ENCODE measurements around the gene KLF17.
"Not testable (repeated sequence)": the region's sequence is repeated elsewhere in the genome, so short reads cannot be mapped to it uniquely, and the experiment has no call there.

Gene KLF17

DNA sequence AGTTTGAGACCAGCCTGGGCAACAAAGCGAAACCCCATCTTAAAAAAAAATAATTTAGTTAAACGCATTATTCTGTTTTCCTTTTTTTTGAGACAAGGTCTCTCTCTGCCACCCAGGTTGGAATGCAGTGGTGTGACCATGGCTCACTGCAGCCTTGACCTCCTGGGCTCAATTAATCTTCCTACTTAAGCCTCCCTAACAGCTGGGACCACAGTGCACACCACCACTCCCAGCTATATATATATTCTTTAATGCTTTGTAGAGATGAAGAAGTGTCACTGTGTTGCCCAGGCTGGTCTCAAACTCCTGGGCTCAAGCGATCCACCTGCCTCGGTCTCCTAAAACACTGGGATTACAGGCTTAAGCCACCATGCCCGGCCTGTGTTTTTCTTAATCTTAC is 7.7 kb upstream of the KLF17 start:
- DNase-seq: no peak

DNA sequence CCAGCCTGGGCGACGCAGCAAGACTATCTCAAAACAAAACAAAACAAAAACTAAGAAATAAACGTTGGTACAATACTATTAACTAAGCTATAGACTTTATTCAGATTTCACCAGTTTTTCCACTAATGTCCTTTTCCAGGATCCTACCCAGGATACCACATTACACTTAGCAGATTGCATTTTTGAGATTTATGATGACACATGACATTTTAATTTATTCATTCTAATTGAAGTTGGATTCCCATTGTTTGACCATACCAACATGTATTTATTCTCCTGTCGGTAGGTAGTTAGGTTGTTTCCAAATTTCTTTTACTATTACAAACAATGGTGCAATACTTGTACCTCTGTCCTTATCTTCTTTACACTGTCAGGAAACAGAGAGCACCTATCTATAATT is 6.8 kb upstream of the KLF17 start:
- no peak for DNase-seq

GRCh38 chr1:44112486-44112885 is 6.1 kb upstream of the KLF17 start:
- DNase-seq: no peak

DNA sequence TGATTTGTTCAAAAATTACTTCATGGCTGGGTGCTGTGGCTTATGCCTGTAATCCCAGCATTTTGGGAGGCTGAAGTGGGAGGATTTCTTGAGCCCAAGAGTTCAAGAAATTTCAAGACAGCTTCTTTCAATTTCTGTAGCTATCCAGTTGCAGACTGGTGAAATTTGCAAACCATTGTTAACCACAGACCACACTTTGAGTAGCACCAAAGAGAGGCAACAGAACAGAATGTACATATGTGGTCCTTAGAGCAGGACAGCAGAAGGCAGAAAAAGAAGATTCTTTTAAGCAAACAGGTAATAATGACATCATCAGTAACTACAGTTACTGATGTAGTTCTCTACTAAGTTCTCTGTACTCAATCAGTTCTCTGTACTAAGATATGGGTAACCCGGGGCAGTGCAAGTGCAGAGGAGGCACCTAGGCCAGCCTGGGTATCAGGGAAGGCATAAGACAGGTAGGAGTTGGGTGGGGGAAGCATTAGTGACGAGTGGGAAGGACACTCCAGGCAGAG is 5.5 kb upstream of the KLF17 start:
- DNase-seq: no peak

DNA sequence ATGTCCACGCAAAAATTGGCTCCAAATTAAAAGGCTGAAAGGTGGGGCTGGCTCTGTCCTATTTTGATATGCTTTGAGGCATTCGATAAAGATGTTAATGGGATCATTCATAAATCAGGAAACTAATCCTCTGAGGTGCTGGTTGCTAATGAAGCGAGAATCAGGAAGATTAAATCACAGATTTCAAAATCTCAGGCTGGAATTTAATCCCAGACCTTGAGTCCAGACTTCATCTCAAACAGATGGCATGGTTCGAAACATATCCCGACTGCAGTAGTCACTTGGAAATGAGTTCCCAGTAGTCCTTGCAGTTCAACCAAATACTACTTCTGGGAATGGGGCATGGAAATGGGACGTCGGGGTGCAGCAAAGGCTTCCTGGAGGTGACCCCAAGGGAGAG is 4.5 kb upstream of the KLF17 start:
- no peak for DNase-seq

DNA sequence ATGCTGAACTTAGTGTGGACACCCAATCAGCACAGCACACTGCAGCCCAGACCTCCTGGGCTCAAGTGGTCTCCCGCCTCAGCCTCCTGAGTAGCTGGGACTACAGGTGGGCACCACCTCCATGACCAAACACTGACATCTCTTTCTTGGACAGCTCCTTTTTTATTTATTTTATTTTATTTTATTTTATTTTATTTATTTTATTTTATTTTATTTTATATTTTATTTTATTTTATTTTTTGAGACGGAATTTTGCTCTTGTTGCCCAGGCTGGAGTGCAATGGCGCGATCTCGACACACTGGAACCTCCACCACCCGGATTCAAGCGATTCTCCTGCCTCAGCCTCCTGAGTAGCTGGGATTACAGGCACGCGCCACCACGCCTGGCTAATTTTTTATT is 1.3 kb upstream of the KLF17 start:
- not testable (repeated sequence) for DNase-seq

DNA sequence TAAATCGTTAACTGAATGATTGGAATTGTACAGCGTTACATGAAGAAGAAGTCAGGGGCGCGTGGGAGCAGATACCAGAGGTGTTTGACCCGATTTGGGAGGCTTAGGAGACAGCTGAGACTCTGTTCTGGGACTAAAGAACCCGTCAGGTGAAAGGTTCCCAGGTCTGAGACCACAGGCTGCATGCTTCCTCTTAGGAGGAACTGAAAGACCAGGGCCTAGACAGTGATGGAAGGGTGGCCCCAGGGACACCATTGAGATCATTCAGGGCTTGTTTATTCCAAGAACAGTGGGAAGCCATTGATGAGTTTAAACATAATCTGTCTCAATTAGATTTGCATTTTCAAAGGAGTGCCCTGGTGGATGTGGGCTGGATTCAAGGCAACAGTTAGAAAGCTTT is 904 bp downstream of the KLF17 start:
- no peak for DNase-seq

- no peak for DNase-seq
These were observed 1.9 kb downstream of the KLF17 start for GRCh38 chr1:44120398-44120949.

- no peak for DNase-seq
These were observed 11.2 kb downstream of the KLF17 start for GRCh38 chr1:44129616-44130500.

DNA sequence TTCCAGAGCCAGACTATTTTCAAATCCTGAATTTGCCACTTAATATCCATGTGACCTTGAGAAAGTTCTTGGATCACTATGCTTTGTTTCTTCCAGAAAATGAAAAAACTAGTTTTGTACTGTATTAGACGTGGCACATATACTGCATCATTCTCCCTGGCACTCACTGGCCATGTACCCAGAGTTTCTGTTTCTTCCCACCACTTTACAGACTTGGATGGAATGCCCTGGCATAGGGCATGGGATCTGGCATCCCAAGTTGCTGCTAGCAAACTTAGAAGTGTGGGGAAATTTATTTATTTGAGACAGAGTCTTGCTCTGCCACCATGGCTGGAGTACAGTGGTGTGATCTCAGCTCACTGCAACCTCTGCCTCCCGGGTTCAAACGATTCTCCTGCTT is 12.8 kb downstream of the KLF17 start:
- DNase-seq: no peak

DNA sequence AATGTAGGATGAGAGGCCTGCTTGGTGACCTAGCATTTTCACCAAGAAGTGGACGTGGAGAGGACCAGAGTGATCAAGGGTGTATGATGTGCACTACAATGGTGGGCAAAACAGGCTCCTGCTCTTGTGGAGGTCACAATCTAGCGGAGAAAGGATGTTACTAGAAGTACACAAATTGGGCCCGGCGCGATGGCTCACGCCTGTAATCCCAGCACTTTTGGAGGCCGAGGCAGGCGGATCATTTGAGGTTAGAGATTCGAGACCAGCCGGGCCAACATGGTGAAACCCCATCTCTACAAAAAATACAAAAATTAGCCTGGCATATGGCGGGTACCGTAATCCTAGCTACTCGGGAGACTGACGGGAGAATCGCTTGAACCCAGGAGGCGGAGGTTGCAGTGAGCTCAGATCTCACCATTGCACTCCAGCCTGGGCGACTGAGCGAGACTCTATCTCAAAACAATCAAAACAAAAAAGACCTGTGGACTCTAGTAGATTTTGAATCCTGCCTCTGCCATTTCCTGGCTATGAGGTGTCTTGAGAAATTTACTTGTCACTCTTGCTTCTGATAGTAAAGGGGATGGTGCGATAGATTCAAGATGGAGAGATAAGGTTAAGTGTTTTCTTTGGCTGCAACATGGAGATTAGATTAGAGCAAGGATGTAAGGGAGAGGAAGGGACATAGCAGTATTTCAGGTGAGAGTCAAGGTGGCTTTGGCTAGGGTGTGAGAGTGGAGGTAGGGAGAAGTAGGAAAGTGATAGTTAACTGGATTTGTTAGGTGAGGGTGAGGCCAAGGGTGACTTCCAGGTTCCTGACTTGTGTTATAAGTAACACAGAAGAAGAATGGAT is 15.7 kb downstream of the KLF17 start:
- DNase-seq: no peak

DNA sequence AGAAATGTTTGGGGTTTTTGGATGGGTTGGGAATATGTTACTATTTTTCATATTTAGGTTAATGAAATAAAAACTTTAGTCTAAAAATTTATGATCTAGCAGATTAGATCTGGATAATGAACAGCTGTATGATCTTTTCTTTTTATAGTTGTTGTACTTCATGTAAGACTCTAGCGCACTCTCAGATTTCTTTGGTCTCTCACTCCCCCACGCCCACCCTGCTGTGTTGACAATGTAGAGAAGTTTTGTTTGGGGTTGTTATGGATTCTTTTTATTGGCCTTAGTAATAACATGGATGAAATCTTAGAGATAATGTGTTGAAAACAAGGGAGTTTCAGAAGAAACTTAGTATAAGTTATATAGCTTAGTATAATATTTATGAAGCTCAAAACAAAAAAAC is 17.3 kb downstream of the KLF17 start:
- DNase-seq: no peak

- DNase-seq: no peak
These were observed 19.6 kb downstream of the KLF17 start for GRCh38 chr1:44138239-44138638.

- DNase-seq: not testable (repeated sequence)
These were observed 20.9 kb downstream of the KLF17 start for GRCh38 chr1:44139565-44139964.

- no peak for DNase-seq
These were observed 22.9 kb downstream of the KLF17 start, which contains the start of gene KLF18 for GRCh38 chr1:44141531-44141930. KLF18 (minus strand) TSS chr1:44141631; CDS start chr1:44141631, 0 bp downstream.

DNA sequence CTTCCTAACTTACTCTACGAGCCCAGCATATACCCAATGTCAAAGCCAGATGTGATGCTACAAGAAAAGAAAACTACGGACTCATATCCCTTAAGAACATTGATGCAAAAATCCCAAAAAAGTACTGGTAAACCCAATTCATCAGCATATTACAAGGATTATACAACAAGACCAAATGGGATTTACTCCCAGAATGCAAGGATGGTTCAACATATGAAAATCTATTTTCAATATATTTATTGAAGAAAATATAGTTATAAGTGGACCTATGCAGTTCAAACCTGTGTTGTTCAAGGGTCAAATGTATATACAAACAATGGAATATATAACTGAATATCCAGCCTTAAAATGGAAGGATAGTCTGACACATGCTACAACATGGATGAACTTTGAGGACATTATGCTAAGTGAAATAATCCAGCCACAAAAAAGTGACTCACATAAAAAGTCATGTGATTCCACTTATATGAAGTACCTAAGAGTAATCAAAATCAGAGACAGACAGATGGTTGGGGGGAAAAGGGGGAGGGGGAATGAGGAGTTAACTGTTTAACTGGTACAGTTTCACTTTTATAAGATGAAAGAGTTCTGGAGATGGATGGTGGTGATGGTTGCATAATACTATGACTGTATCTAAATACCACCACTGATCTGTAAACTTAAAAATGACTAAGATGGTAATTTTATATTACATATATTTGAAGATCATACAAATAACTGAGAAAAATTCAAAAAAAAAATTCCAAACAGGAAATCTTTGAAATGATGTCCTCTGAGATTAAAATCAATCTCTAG is 26.5 kb downstream of the KLF17 start:
- no peak for DNase-seq

DNA sequence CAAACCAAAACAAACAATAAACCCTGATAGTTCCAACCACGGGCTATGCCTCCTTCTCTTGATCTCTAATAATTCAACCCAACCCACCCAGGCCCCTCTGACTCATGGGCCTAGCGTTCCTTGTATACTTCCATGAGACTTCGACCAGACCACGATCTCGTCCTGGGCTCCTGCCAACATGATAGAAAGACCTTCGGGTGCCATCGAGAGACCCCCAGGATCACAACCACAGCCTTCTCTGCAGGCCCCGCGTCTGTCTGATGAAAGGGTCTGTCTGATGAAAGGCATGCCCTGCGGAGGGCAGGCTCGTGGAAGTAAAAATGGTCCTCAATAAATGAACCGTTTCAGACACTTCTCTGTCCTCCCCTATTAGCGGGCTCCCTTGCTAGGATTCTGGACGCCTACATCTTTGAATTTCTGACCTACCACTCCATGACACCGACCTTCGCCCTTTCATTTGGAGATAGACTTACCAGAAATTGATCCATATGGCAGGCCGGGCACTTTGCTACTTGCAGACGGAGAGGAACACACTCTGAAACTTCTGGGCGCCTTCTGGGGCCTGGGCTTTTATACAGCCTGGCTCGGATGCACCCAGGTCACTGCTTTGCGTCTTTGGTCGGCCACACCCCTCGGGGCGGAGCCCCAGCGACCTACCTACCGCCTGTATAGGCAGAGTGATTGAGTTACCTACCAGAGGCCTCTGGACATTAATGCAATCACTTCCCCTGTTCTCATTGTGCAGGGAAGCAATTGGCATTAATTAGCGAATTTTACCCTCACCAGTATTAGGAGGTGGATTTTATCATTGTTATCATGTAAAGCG is 28.1 kb downstream of the KLF17 start:
- DNase-seq: no peak

DNA sequence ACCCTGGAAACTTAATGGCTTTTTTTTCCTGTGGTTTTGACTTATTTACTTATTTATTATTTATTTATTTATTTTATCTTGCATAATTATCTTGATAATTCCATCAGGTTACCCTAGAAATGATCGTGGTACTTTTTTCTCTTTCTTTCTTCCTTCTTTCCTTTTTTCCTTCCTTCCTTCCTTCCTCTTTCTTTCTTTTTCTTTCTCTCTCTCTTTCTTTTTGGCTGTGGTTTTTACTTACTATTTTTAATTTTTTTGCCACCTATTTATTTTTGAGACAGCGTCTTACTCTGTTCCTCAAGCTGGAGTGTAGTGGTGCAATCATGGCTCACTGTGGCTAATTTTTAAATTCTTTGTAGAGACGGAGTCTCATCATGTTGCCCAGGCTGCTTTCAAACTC is 29.0 kb downstream of the KLF17 start:
- no peak for DNase-seq

DNA sequence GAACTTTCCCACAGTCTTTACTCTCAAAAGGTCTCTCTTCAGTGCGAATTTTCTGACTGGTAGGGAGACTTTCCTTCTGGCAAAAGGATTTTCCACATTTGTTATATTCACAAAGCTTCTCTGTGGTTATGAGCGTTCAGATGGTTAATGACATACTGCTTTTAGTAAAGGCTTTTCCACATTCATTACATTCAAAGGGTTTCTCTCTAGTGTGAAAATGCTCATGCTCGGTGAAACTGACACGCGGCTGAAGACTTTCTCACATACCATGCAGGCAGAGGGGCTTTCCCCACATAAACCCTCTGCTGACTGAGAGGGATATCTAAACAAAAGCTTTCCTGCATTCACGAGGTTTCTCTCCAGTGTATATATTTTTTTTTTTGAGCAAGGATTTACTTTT is 32.7 kb downstream of the KLF17 start:
- no peak for DNase-seq

- no peak for DNase-seq
These were observed 33.2 kb downstream of the KLF17 start for GRCh38 chr1:44151808-44152207.

DNA sequence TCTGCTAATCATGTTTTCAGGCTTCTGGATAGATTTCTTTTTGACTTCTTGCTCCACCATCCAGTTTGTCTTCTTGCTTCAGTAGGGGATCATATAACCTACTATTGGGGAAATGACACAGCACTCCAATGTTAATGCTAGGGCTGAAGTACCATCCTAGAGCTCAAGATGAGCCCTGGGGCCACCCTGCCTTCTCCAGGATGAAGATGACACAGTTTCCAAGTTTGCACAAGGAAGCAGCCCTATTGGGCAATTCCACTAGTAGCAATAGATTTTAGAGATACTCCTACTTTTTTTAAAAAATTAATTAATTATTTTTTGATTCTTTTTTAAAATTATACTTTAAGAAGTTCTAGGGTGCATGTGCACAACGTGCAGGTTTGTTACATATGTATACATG is 34.1 kb downstream of the KLF17 start:
- DNase-seq: no peak

DNA sequence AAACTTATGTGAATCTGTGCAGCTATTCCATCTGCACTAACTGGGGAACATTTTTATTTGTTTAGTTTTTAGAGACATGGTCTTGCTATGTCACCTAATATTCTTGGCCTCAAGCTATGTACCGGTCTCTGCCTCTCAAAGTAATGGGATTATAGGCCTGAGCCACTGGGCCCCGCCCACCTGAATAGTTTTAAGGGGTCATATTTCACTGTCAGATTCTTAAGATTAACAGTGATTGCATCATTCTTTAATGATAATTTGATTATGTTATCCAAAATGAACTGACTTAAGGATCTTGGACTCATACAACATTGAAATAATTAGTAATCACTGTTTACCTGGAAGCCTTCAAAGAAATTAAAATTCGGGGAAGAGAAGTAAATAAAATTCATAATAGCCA is 35.4 kb downstream of the KLF17 start:
- DNase-seq: no peak
